K562 (cell line): ENCODE results near the gene AGO3. TPM values are rescaled to one million over a fixed set of nuclear protein-coding genes. Genes with fewer than 3 reads are reported as not detected.

Source experiments
- ATAC-seq: fragments of 200-7000 bp; cut with Tn5 transposase; 3 replicates; pipeline ENCODE4 v1.9.1; 2020; ENCODE audit warnings: moderate library complexity
- BruUV-seq: library from RNA; stranded (reverse); fragments of 400-500 nt; replicated peaks from 2 replicates; lab custom pipeline; 2021; lab: Mats Ljungman, UMichigan
- CTCF ChIA-PET: fragments of 300-600 bp; formaldehyde crosslinking; extraction: SDS; loops from one replicate; lab custom pipeline; 2021; ENCODE audit warnings: low intra/inter-chr PET ratio; lab: Yijun Ruan, JAX
- POLR2A ChIA-PET: fragments of 300-600, 350-650 bp; sonication (Branson Sonifier 250); formaldehyde crosslinking; extraction: SDS; loops from one replicate; lab custom pipeline; 2021; ENCODE audit warnings: antibody characterized with exemption, inconsistent platforms; lab: Yijun Ruan, JAX
- DNase-seq, 4 experiments: peaks; one replicate each; pipeline versions ENCODE4 v3.0.0 to v3.0.0-alpha.2; 2011 to 2018; ENCODE audit warnings: low spot score in 3 of 4, mixed read lengths in 3 of 4; ENCODE audit errors: extremely low read depth in 1 of 4
- FAIRE-seq: peaks from 2 replicates; lab custom pipeline; 2011; peaks lifted over from hg19 to GRCh38; lab: Jason Lieb, UNC
- H2AFZ ChIP-seq: 2 replicates; pipeline ENCODE4 v1.6.0; 2011; ENCODE audit warnings: low read depth, low read length, control low read depth, inconsistent platforms
- H3K27ac ChIP-seq: fragments of 200-600 bp; 3 replicates; pipeline ENCODE4 v1.8.0; 2011; ENCODE audit warnings: low read depth, mild to moderate bottlenecking, control low read depth, inconsistent platforms, low read length, moderate library complexity, mixed read lengths; ENCODE audit errors: extremely low read depth
- H3K27me3 ChIP-seq, 2 experiments: fragments of 300-600 bp in 1 of 2; 2 replicates in 1 of 2; 3 replicates in 1 of 2; pipeline versions ENCODE4 v1.6.0 to v1.8.0; 2011; ENCODE audit warnings: inconsistent platforms in 2 of 2, low read length in 2 of 2, mild to moderate bottlenecking in 1 of 2, mixed read lengths in 1 of 2, moderate library complexity in 1 of 2; ENCODE audit not compliant: control insufficient read depth in 2 of 2, insufficient read depth in 2 of 2
- H3K36me3 ChIP-seq: fragments of 300-600 bp; 3 replicates; pipeline ENCODE4 v1.8.0; 2011; ENCODE audit warnings: mild to moderate bottlenecking, low read length, inconsistent platforms; ENCODE audit not compliant: control insufficient read depth, insufficient read depth
- H3K4me1 ChIP-seq, 2 experiments: fragments of 200-600 bp in 1 of 2; replicated peaks in 1 of 2; 2 replicates in 1 of 2; 3 replicates in 1 of 2; pipeline versions ENCODE4 v1.5.1 to v1.8.0; 2011; ENCODE audit warnings: inconsistent platforms in 2 of 2, low read length in 2 of 2, mild to moderate bottlenecking in 1 of 2, mixed read lengths in 1 of 2, moderate library complexity in 1 of 2; ENCODE audit not compliant: control insufficient read depth in 2 of 2, insufficient read depth in 2 of 2
- H3K4me2 ChIP-seq: 2 replicates; pipeline ENCODE4 v1.6.1; 2011; ENCODE audit warnings: low read length, control low read depth, inconsistent platforms, mixed read lengths; ENCODE audit not compliant: insufficient read depth
- H3K4me3 ChIP-seq: fragments of 200-600 bp; sonication (generic), shearing (Covaris generic); 2 replicates; pipeline ENCODE4 v1.5.1; 2016; ENCODE audit warnings: control low read depth, inconsistent platforms
- H3K79me2 ChIP-seq: fragments of 200-600 bp; 3 replicates; pipeline ENCODE4 v1.8.0; 2011; ENCODE audit warnings: low read length, inconsistent platforms; ENCODE audit not compliant: control insufficient read depth, insufficient read depth
- H3K9ac ChIP-seq, 2 experiments: 2 replicates each; pipeline versions ENCODE4 v1.6.0 to v1.6.1; 2011; ENCODE audit warnings: low read depth in 2 of 2, low read length in 2 of 2, control low read depth in 1 of 2, inconsistent platforms in 1 of 2, mild to moderate bottlenecking in 1 of 2, mixed read lengths in 1 of 2; ENCODE audit not compliant: insufficient read depth in 1 of 2
- H3K9me1 ChIP-seq: one replicate; pipeline ENCODE4 v1.6.0; 2011; ENCODE audit warnings: inconsistent platforms, mild to moderate bottlenecking, low read length, moderate library complexity; ENCODE audit not compliant: control insufficient read depth, insufficient read depth
- H3K9me3 ChIP-seq: replicated peaks from 2 replicates; pipeline ENCODE4 v1.5.1; 2011; ENCODE audit warnings: low read depth, low read length, inconsistent platforms; ENCODE audit not compliant: control insufficient read depth, insufficient read depth
- H4K20me1 ChIP-seq: replicated peaks from 2 replicates; pipeline ENCODE4 v1.6.1; 2011; ENCODE audit warnings: low read length, inconsistent platforms, mixed read lengths; ENCODE audit not compliant: control insufficient read depth, insufficient read depth
- ATF7 ChIP-seq: fragments of 450-650 bp; IDR thresholded peaks from 2 replicates; pipeline ENCODE4 v1.7.1; 2014; ENCODE audit warnings: mild to moderate bottlenecking, moderate library complexity
- CBFB ChIP-seq: sonication (generic); formaldehyde crosslinking; IDR thresholded peaks from 2 replicates; pipeline ENCODE4 v1.4.0; 2020; ENCODE audit warnings: mild to moderate bottlenecking, missing genetic modification reagents
- CTCF ChIP-seq, 3 experiments: IDR thresholded peaks in 2 of 3; conservative IDR thresholded peaks in 1 of 3; 2 replicates each; pipeline ENCODE4 v1.5.1; 2011 to 2012; ENCODE audit warnings: low read length in 3 of 3, mild to moderate bottlenecking in 3 of 3, control low read depth in 2 of 3, improper control_type of control experiment in 1 of 3, inconsistent platforms in 1 of 3, low read depth in 1 of 3, mixed read lengths in 1 of 3, moderate library complexity in 1 of 3; ENCODE audit not compliant: insufficient read depth in 2 of 3
- HMGN3 ChIP-seq: IDR thresholded peaks from 2 replicates; pipeline ENCODE4 v1.6.1; 2011; ENCODE audit warnings: borderline replicate concordance, low read depth, mild to moderate bottlenecking, mixed read lengths, low read length; ENCODE audit not compliant: insufficient read length; ENCODE audit errors: extremely low read depth
- MBD2 ChIP-seq: sonication (generic); IDR thresholded peaks from 2 replicates; pipeline ENCODE4 v1.6.1; 2016; ENCODE audit warnings: low read depth, borderline replicate concordance
- PHB2 ChIP-seq: fragments of 450-650 bp; IDR thresholded peaks from 2 replicates; pipeline ENCODE4 v1.6.1; 2017; ENCODE audit warnings: low read depth
- PPARD ChIP-seq: fragments of 250-450 bp; sonication (Bioruptor Pico); IDR thresholded peaks from 2 replicates; pipeline ENCODE4 v1.8.0; 2022; ENCODE audit warnings: inconsistent platforms, mild to moderate bottlenecking, moderate library complexity
- STAG1 ChIP-seq: sonication (generic); formaldehyde crosslinking; IDR thresholded peaks from 2 replicates; pipeline ENCODE4 v1.5.0; 2020; ENCODE audit warnings: missing genetic modification reagents, borderline replicate concordance
- TARDBP ChIP-seq: fragments of 450-650 bp; IDR thresholded peaks from 2 replicates; pipeline ENCODE4 v1.6.1; 2016
- TCF7L2 ChIP-seq: fragments of 150-350 bp; IDR thresholded peaks from 2 replicates; pipeline ENCODE4 v1.6.1; 2016; ENCODE audit warnings: low read depth, mild to moderate bottlenecking, low read length, moderate library complexity
- TOE1 ChIP-seq, 2 experiments: fragments of 450-650 bp in 1 of 2; sonication (generic) in 1 of 2; formaldehyde crosslinking in 1 of 2; IDR thresholded peaks; 2 replicates each; pipeline versions ENCODE4 v1.7.1 to v1.8.0; 2016 to 2022; ENCODE audit warnings: borderline replicate concordance in 2 of 2, mild to moderate bottlenecking in 2 of 2, antibody characterized with exemption in 1 of 2, inconsistent platforms in 1 of 2, low read depth in 1 of 2, missing genetic modification reagents in 1 of 2, moderate library complexity in 1 of 2
- TSHZ1 ChIP-seq: fragments of 250-450 bp; sonication (Bioruptor Pico); IDR thresholded peaks from 2 replicates; pipeline ENCODE4 v1.4.0; 2020; ENCODE audit warnings: mild to moderate bottlenecking, moderate library complexity
- XRCC4 ChIP-seq: IDR thresholded peaks from one replicate; pipeline ENCODE4 v1.6.1; 2011; ENCODE audit not compliant: insufficient read depth, insufficient read length; ENCODE audit errors: extremely low read depth
- XRCC5 ChIP-seq: fragments of 200-400 bp; formaldehyde crosslinking; IDR thresholded peaks from 2 replicates; pipeline ENCODE4 v1.6.1; 2017; ENCODE audit warnings: low read depth, mild to moderate bottlenecking, low read length
- ZEB2 ChIP-seq: fragments of 450-650 bp; IDR thresholded peaks from 2 replicates; pipeline ENCODE4 v1.6.1; 2016
- ZNF197 ChIP-seq: fragments of 200-800 bp; sonication (Bioruptor generic); IDR thresholded peaks from 2 replicates; pipeline ENCODE4 v1.6.1; 2016; ENCODE audit warnings: low read depth, missing genetic modification characterization, missing compliant biosample characterization
- WGBS: fragments of 100-300 bp; shearing (Covaris generic); methylation state at CpG from one replicate; pipeline ENCODE4 v1.1.6; 2016; ENCODE audit warnings: low coverage, mixed read lengths; ENCODE audit not compliant: insufficient coverage; ENCODE audit errors: missing lambda C conversion rate; 5-methylcytosine and 5-hydroxymethylcytosine counted together
- in situ Hi-C: fragments of 300-500 bp; cut with MboI; formaldehyde crosslinking; loops from 4 replicates; pipeline ENCODE4 v1.15.0; 2018; ENCODE audit warnings: inconsistent platforms, mixed read lengths
- intact Hi-C: fragments of 100-400 bp; cut with micrococcal nuclease; formaldehyde crosslinking; loops from 2 replicates; pipeline ENCODE4 v1.14.2; 2022
- polyA plus RNA-seq, 8 experiments: library from polyadenylated mRNA; depleted of rRNA in 4 of 8; stranded (reverse) in 5 of 8; unstranded in 3 of 8; fragments of >200 nt; fragmentation: Nextera tagmentation in 2 of 8; fragmentation: Illumina TruSeq in 1 of 8; extraction: Ambion mirVana in 2 of 8; extraction: Trizol in 1 of 8; gene quantifications; 2 replicates each; pipeline versions ENCODE4 v1.2.1 to v1.2.3, GENCODE V29; 2011 to 2014; ENCODE audit warnings: inconsistent platforms in 1 of 8, missing spikeins in 1 of 8
- total RNA-seq, 7 experiments: library from RNA; depleted of rRNA in 6 of 7; stranded (reverse); fragments of >200 nt in 6 of 7; fragmentation: Illumina TruSeq in 2 of 7; extraction: Trizol in 2 of 7; gene quantifications; 2 replicates each; pipeline versions ENCODE4 v1.2.1 to v1.2.3, GENCODE V29; 2011 to 2021; ENCODE audit warnings: low replicate concordance in 1 of 7

Gene AGO3
- total and polyA plus RNA-seq, 9 of the 15 experiments (the other 6 are each of a cell fraction or from before 2014, with no cell fraction given): 4.5 to 41.5 (median 22.7) TPM

- H3K27ac ChIP-seq: no peak overlapping the region; the same call in 2 of the 3 replicates
- peak overlapping the region; percentile 82 for H3K4me2 ChIP-seq
- WGBS: 0% methylated on average over 17 of the region's 18 CpGs
- ATAC-seq (peak; percentile 96), DNase-seq (peak; percentile 87 to 91 (median 88)), FAIRE-seq (peak; percentile 98)
- peaks cover 14% of the 10 kb centered on the region; the same call in 1 of the 3 replicates for H3K36me3 ChIP-seq
- H3K27me3 ChIP-seq: no peaks in the 10 kb centered on the region
- peak overlapping the region; percentile 20; the same call in 1 of the 2 replicates for H3K4me3 ChIP-seq
- CTCF ChIA-PET: interaction anchor here (0.5 to 5.7 kb wide), 19 partner anchors 10 to 550 kb away, joined by 3 to 116 read pairs (median 5); partner anchors contain the start of genes ADPRS, MAP7D1 and TRAPPC3
- BruUV-seq: no TSS peak
- no peaks in the 10 kb centered on the region for H3K9me3 ChIP-seq
- H3K9me1 ChIP-seq: no peaks in the 10 kb centered on the region
- H2AFZ ChIP-seq: peak overlapping the region; percentile 92
- intact Hi-C loops: loop anchor here (1.0 to 2.0 kb wide), 4 partner anchors 34 to 321 kb away; no protein-coding TSS in a partner anchor
- H3K9ac ChIP-seq: peak overlapping the region; percentile 22 to 49; a peak in 2 of 4 replicates
- H4K20me1 ChIP-seq: no peaks in the 10 kb centered on the region
- no peaks in the 10 kb centered on the region for H3K79me2 ChIP-seq
- peaks cover 0 to 36% of the 10 kb centered on the region in 2 experiments; a peak in 3 of 5 replicates for H3K4me1 ChIP-seq
- POLR2A ChIA-PET: no interaction called here
- in situ Hi-C loops: loop anchor here (5.0 kb wide), 2 partner anchors 187 to 322 kb away; no protein-coding TSS in a partner anchor
- TF ChIP-seq PHB2 (0 out of 2 replicates have a peak, but pooled peaks have one; percentile 56), TARDBP (peak; percentile 29; the same call in 1 of the 2 replicates), ZNF197 (0 out of 2 replicates have a peak, but pooled peaks have one; percentile 32), HMGN3 (peak; percentile 40), CTCF (IDR thresholded peaks at IDR 0.05 in 2 of 3, conservative IDR thresholded peaks at IDR 0.05 in 1 of 3; ENCODE audit: insufficient read depth in 2 of 3, low read depth in 1 of 3, low read length in 3 of 3) (peak; percentile 94 to 95 (median 95)), TOE1 (IDR thresholded peaks at IDR 0.05; ENCODE audit: borderline replicate concordance) (peak; percentile 69; the same call in 1 of the 2 replicates), TOE1 (CRISPR knock-in tag; IDR thresholded peaks at IDR 0.05; ENCODE audit: borderline replicate concordance, low read depth) (no peak), TSHZ1 (no peak), XRCC5 (peak; percentile 69; the same call in 1 of the 2 replicates), ATF7 (peak; percentile 42; the same call in 1 of the 2 replicates), CBFB (CRISPR knock-in tag) (peak; percentile 52; the same call in 1 of the 2 replicates), MBD2 (no peak), XRCC4 (no peak), TCF7L2 (no peak), STAG1 (CRISPR knock-in tag) (peak; percentile 97), ZEB2 (peak; percentile 87), PPARD (CRISPR knock-in tag) (no peak)
Observed at GRCh38 chr1:36099681-36100341, 168.9 kb downstream of the AGO3 start.
